ENCODE results near the gene PCDHGC5.
A peak's percentile ranks its signal among the peaks of the same experiment; 100 is the strongest.

Gene PCDHGC5

GRCh38 chr5:141527426-141527825 lies 38.5 kb downstream of the PCDHGC5 start:
- no peak for DNase-seq (ENCODE audit: insufficient read length, low spot score)
- no peak for FAIRE-seq

- FAIRE-seq (no peak), DNase-seq (ENCODE audit: insufficient read length, low spot score) (no peak)
Observed at GRCh38 chr5:141528291-141528984, 39.6 kb downstream of the PCDHGC5 start.

GRCh38 chr5:141529002-141529401 lies 40.1 kb downstream of the PCDHGC5 start:
- FAIRE-seq (peak; percentile 47), DNase-seq (ENCODE audit: insufficient read length, low spot score) (no peak)

GRCh38 chr5:141529873-141530272 lies 41.0 kb downstream of the PCDHGC5 start:
- FAIRE-seq (no peak), DNase-seq (ENCODE audit: insufficient read length, low spot score) (no peak)

GRCh38 chr5:141532726-141533125 lies 43.8 kb downstream of the PCDHGC5 start:
- DNase-seq (ENCODE audit: insufficient read length, low spot score) = no peak

GRCh38 chr5:141533897-141534296 lies 45.0 kb downstream of the PCDHGC5 start:
- FAIRE-seq (no peak), DNase-seq (ENCODE audit: insufficient read length, low spot score) (no peak)

More at GRCh38 chr5:141532726-141533125, 43.8 kb downstream of the PCDHGC5 start:
- no peak for FAIRE-seq

GRCh38 chr5:141534492-141535213 lies 45.8 kb downstream of the PCDHGC5 start:
- FAIRE-seq = no peak
- no peak for DNase-seq (ENCODE audit: insufficient read length, low spot score)
